LoVo (cell line): ENCODE measurements around the gene FDX1.

Source experiments
- DNase-seq: peaks from one replicate; pipeline ENCODE4 v3.0.0-alpha.2; 2016; ENCODE audit warnings: low spot score

FDX1 gene

GRCh38 chr11:110431051-110431672 lies 1.4 kb downstream of the FDX1 start:
- no peak for DNase-seq

- peak; percentile 29 for DNase-seq
These were observed 1.9 kb downstream of the FDX1 start for GRCh38 chr11:110431674-110432073.

- no peak for DNase-seq
These were observed 3.1 kb downstream of the FDX1 start for GRCh38 chr11:110432713-110433392.

GRCh38 chr11:110433393-110434333 lies 3.9 kb downstream of the FDX1 start:
- peak; percentile 44 for DNase-seq

GRCh38 chr11:110434952-110435779 lies 5.4 kb downstream of the FDX1 start:
- no peak for DNase-seq

- no peak for DNase-seq
These were observed 6.3 kb downstream of the FDX1 start for GRCh38 chr11:110435780-110436717.

- DNase-seq: no peak
These were observed 8.3 kb downstream of the FDX1 start for GRCh38 chr11:110438017-110438416.

GRCh38 chr11:110445437-110445836 lies 15.7 kb downstream of the FDX1 start:
- no peak for DNase-seq

- DNase-seq: no peak
These were observed 16.3 kb downstream of the FDX1 start for GRCh38 chr11:110446061-110446460.

- no peak for DNase-seq
These were observed 16.8 kb downstream of the FDX1 start for GRCh38 chr11:110446594-110446993.

GRCh38 chr11:110447343-110447742 lies 17.6 kb downstream of the FDX1 start:
- DNase-seq: no peak

GRCh38 chr11:110447897-110448745 lies 18.4 kb downstream of the FDX1 start:
- no peak for DNase-seq

- no peak for DNase-seq
These were observed 20.5 kb downstream of the FDX1 start for GRCh38 chr11:110450246-110450645.

- DNase-seq: no peak
These were observed 23.0 kb downstream of the FDX1 start for GRCh38 chr11:110452720-110453119.

- no peak for DNase-seq
These were observed 24.1 kb downstream of the FDX1 start for GRCh38 chr11:110453684-110454354.

GRCh38 chr11:110454609-110455008 lies 24.9 kb downstream of the FDX1 start:
- DNase-seq: no peak

- no peak for DNase-seq
These were observed 26.0 kb downstream of the FDX1 start for GRCh38 chr11:110455718-110456117.

GRCh38 chr11:110463153-110463552 lies 33.4 kb downstream of the FDX1 start:
- DNase-seq: no peak

GRCh38 chr11:110465231-110465630 lies 35.5 kb downstream of the FDX1 start:
- no peak for DNase-seq
